SK-N-SH treated with all-trans-retinoic acid at 6 μM for 48 hours (cell line): ENCODE data around the gene EBP.

Experiments used
- ARNTL ChIP-seq: fragments of 450-650 bp; formaldehyde crosslinking; IDR thresholded peaks from 2 replicates; pipeline ENCODE4 v1.5.0; 2020; ENCODE audit warnings: low read depth, mild to moderate bottlenecking, moderate library complexity, borderline replicate concordance
- CSDC2 ChIP-seq: fragments of 250-450 bp; sonication (Bioruptor Pico); IDR thresholded peaks from 2 replicates; pipeline ENCODE4 v1.5.0; 2020; ENCODE audit warnings: mild to moderate bottlenecking, moderate library complexity
- CSRNP3 ChIP-seq: fragments of 250-450 bp; sonication (Bioruptor Pico); IDR thresholded peaks from 2 replicates; pipeline ENCODE4 v1.5.1; 2021; ENCODE audit warnings: mild to moderate bottlenecking, moderate library complexity
- PPARA ChIP-seq: fragments of 250-450 bp; sonication (Bioruptor Pico); IDR thresholded peaks from 2 replicates; pipeline ENCODE4 v1.5.0; 2020; ENCODE audit warnings: mild to moderate bottlenecking, borderline replicate concordance
- RARB ChIP-seq: fragments of 250-450 bp; sonication (Bioruptor Pico); IDR thresholded peaks from 2 replicates; pipeline ENCODE4 v1.8.0; 2021; ENCODE audit warnings: mild to moderate bottlenecking, moderate library complexity
- ZFP3 ChIP-seq: fragments of 250-450 bp; sonication (Bioruptor Pico); IDR thresholded peaks from 2 replicates; pipeline ENCODE4 v1.5.0; 2020; ENCODE audit warnings: mild to moderate bottlenecking, moderate library complexity
- ZNF565 ChIP-seq: fragments of 450-650 bp; formaldehyde crosslinking; conservative IDR thresholded peaks from 2 replicates; pipeline ENCODE4 v1.5.0; 2020; ENCODE audit warnings: low read depth, mild to moderate bottlenecking, moderate library complexity
- ZNF8 ChIP-seq: fragments of 450-650 bp; formaldehyde crosslinking; IDR thresholded peaks from 2 replicates; pipeline ENCODE4 v1.5.0; 2020; ENCODE audit warnings: mild to moderate bottlenecking, moderate library complexity
- TF ChIP-seq, protein P1 (sequence below): fragments of 250-450 bp; sonication (Bioruptor Pico); IDR thresholded peaks from 2 replicates; pipeline ENCODE4 v1.8.0; 2020; ENCODE audit warnings: mild to moderate bottlenecking, moderate library complexity, borderline replicate concordance
- TF ChIP-seq, protein P2 (sequence below): fragments of 250-450 bp; sonication (Bioruptor Pico); IDR thresholded peaks from 2 replicates; pipeline ENCODE4 v1.5.0; 2020; ENCODE audit warnings: mild to moderate bottlenecking, moderate library complexity

DNA sequence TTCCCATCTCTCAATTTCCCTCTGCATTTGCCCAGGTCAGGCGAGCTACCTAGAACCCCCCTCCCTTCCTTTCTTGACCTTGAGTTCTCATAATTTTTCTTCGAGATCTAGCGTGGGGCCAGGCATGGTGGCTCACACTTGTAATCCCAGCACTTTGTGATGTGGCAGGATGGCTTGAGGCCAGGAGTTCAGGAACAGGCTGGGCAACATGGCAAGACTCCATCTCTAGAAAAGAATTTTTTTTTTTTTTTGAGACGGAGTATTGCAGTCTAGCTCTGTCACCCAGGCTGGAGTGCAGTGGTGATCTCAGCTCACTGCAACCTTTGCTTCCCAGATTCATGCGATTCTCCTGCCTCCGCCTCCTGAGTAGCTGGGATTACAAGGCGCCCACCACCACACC is 17.3 kb upstream of the EBP start:
- TF ChIP-seq, protein P1, sequence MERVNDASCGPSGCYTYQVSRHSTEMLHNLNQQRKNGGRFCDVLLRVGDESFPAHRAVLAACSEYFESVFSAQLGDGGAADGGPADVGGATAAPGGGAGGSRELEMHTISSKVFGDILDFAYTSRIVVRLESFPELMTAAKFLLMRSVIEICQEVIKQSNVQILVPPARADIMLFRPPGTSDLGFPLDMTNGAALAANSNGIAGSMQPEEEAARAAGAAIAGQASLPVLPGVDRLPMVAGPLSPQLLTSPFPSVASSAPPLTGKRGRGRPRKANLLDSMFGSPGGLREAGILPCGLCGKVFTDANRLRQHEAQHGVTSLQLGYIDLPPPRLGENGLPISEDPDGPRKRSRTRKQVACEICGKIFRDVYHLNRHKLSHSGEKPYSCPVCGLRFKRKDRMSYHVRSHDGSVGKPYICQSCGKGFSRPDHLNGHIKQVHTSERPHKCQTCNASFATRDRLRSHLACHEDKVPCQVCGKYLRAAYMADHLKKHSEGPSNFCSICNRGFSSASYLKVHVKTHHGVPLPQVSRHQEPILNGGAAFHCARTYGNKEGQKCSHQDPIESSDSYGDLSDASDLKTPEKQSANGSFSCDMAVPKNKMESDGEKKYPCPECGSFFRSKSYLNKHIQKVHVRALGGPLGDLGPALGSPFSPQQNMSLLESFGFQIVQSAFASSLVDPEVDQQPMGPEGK (CRISPR knock-in tag): no peak
- TF ChIP-seq ZNF8 (CRISPR knock-in tag): no peak
- TF ChIP-seq ZFP3: no peak
- TF ChIP-seq ARNTL (CRISPR knock-in tag): no peak
- no peak for TF ChIP-seq CSRNP3
- TF ChIP-seq RARB (CRISPR knock-in tag): no peak
- TF ChIP-seq CSDC2 (CRISPR knock-in tag): no peak
- TF ChIP-seq ZNF565 (CRISPR knock-in tag): no peak
- no peak for TF ChIP-seq PPARA (CRISPR knock-in tag)
- TF ChIP-seq, protein P2, sequence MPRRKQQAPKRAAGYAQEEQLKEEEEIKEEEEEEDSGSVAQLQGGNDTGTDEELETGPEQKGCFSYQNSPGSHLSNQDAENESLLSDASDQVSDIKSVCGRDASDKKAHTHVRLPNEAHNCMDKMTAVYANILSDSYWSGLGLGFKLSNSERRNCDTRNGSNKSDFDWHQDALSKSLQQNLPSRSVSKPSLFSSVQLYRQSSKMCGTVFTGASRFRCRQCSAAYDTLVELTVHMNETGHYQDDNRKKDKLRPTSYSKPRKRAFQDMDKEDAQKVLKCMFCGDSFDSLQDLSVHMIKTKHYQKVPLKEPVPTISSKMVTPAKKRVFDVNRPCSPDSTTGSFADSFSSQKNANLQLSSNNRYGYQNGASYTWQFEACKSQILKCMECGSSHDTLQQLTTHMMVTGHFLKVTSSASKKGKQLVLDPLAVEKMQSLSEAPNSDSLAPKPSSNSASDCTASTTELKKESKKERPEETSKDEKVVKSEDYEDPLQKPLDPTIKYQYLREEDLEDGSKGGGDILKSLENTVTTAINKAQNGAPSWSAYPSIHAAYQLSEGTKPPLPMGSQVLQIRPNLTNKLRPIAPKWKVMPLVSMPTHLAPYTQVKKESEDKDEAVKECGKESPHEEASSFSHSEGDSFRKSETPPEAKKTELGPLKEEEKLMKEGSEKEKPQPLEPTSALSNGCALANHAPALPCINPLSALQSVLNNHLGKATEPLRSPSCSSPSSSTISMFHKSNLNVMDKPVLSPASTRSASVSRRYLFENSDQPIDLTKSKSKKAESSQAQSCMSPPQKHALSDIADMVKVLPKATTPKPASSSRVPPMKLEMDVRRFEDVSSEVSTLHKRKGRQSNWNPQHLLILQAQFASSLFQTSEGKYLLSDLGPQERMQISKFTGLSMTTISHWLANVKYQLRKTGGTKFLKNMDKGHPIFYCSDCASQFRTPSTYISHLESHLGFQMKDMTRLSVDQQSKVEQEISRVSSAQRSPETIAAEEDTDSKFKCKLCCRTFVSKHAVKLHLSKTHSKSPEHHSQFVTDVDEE (CRISPR knock-in tag): no peak
